GM12878 (cell line): ENCODE results near the gene TMEM151A. TPM values are rescaled to one million over a fixed set of nuclear protein-coding genes. Genes with fewer than 3 reads are reported as not detected.

ENCODE experiments used
- BACH1 ChIP-seq: fragments of 450-650 bp; IDR thresholded peaks from 2 replicates; pipeline ENCODE4 v1.6.1; 2017; ENCODE audit warnings: mild to moderate bottlenecking, borderline replicate concordance
- CHD1 ChIP-seq: IDR thresholded peaks from 2 replicates; pipeline ENCODE4 v1.6.1; 2012; ENCODE audit warnings: low read depth, low read length, improper control_type of control experiment
- EP300 ChIP-seq, 2 experiments: fragments of 150-350 bp in 1 of 2; IDR thresholded peaks; 2 replicates each; pipeline ENCODE4 v1.6.1; 2011 to 2012; ENCODE audit warnings: low read depth in 2 of 2, low read length in 2 of 2, borderline replicate concordance in 1 of 2, improper control_type of control experiment in 1 of 2, inconsistent platforms in 1 of 2; ENCODE audit not compliant: control insufficient read depth in 1 of 2
- GABPA ChIP-seq: IDR thresholded peaks from 2 replicates; pipeline ENCODE4 v1.6.1; 2014; ENCODE audit warnings: antibody characterized with exemption, low read depth, mild to moderate bottlenecking, inconsistent platforms
- HCFC1 ChIP-seq: fragments of 150-350 bp; IDR thresholded peaks from 2 replicates; pipeline ENCODE4 v1.6.1; 2014; ENCODE audit warnings: low read length
- IKZF2 ChIP-seq, 2 experiments: fragments of 450-650 bp; IDR thresholded peaks; 2 replicates each; pipeline ENCODE4 v1.6.1; 2017; ENCODE audit warnings: mild to moderate bottlenecking in 2 of 2, moderate library complexity in 2 of 2
- MXI1 ChIP-seq: fragments of 150-350 bp; IDR thresholded peaks from 2 replicates; pipeline ENCODE4 v1.6.1; 2011; ENCODE audit warnings: low read depth, mild to moderate bottlenecking, inconsistent platforms, low read length, improper control_type of control experiment
- NBN ChIP-seq: fragments of 450-650 bp; IDR thresholded peaks from 2 replicates; pipeline ENCODE4 v1.6.1; 2016
- NR2F1 ChIP-seq: fragments of 450-650 bp; conservative IDR thresholded peaks from 2 replicates; pipeline ENCODE4 v1.6.1; 2017; ENCODE audit warnings: mild to moderate bottlenecking
- SIX5 ChIP-seq: IDR thresholded peaks from 2 replicates; pipeline ENCODE4 v1.6.1; 2011; ENCODE audit warnings: mild to moderate bottlenecking, low read depth, low read length, moderate library complexity; ENCODE audit not compliant: severe bottlenecking
- SPI1 ChIP-seq: IDR thresholded peaks from 2 replicates; pipeline ENCODE4 v1.6.1; 2011; ENCODE audit warnings: low read depth, mild to moderate bottlenecking, low read length, moderate library complexity, borderline replicate concordance; ENCODE audit not compliant: insufficient read depth
- SREBF2 ChIP-seq: IDR thresholded peaks from 2 replicates; pipeline ENCODE4 v1.6.1; 2012; ENCODE audit warnings: mild to moderate bottlenecking, low read length
- TARDBP ChIP-seq: IDR thresholded peaks from 2 replicates; pipeline ENCODE4 v1.6.1; 2016; ENCODE audit warnings: borderline replicate concordance
- TCF3 ChIP-seq: IDR thresholded peaks from 2 replicates; pipeline ENCODE4 v1.6.1; 2012; ENCODE audit warnings: low read depth, mild to moderate bottlenecking, low read length, borderline replicate concordance; ENCODE audit not compliant: insufficient read depth
- WRNIP1 ChIP-seq: IDR thresholded peaks from 2 replicates; pipeline ENCODE4 v1.6.1; 2011; ENCODE audit warnings: low read depth, low read length, improper control_type of control experiment, borderline replicate concordance
- polyA plus RNA-seq, 11 experiments: library from polyadenylated mRNA; depleted of rRNA in 4 of 11; unstranded in 6 of 11; stranded (reverse) in 5 of 11; fragments of >200 nt; fragmentation: Nextera tagmentation in 4 of 11; fragmentation: Illumina TruSeq in 1 of 11; extraction: Ambion mirVana in 4 of 11; extraction: Trizol in 1 of 11; gene quantifications; 1 replicate in 1 of 11; 2 replicates in 10 of 11; pipeline versions ENCODE4 v1.2.1 to v1.2.3, GENCODE V29; 2011 to 2016; ENCODE audit warnings: inconsistent platforms in 2 of 11, missing spikeins in 2 of 11, low read depth in 1 of 11
- total RNA-seq, 4 experiments: library from RNA; depleted of rRNA in 3 of 4; stranded (reverse); fragments of >200 nt in 3 of 4; fragmentation: Illumina TruSeq in 1 of 4; extraction: Trizol in 1 of 4; gene quantifications; 2 replicates each; pipeline versions ENCODE4 v1.2.1 to v1.2.3, GENCODE V29; 2013 to 2021
- TF ChIP-seq, protein P1 (sequence below): IDR thresholded peaks from 2 replicates; pipeline ENCODE4 v1.6.1; 2011; ENCODE audit warnings: borderline replicate concordance, low read depth, mild to moderate bottlenecking, moderate library complexity, mixed read lengths, low read length; ENCODE audit not compliant: insufficient read depth; ENCODE audit errors: extremely low read length
- TF ChIP-seq, protein P2 (sequence below): fragments of 450-650 bp; IDR thresholded peaks from 2 replicates; pipeline ENCODE4 v1.6.1; 2016; ENCODE audit warnings: mild to moderate bottlenecking
- TF ChIP-seq, protein P3 (sequence below): fragments of 150-350 bp; IDR thresholded peaks from 2 replicates; pipeline ENCODE4 v1.6.1; 2016; ENCODE audit warnings: low read depth, low read length
- TF ChIP-seq, protein P4 (sequence below): fragments of 450-650 bp; formaldehyde crosslinking; IDR thresholded peaks from 2 replicates; pipeline ENCODE4 v1.5.0; 2022; ENCODE audit warnings: mild to moderate bottlenecking, missing genetic modification characterization

Gene TMEM151A
- total and polyA plus RNA-seq, 10 of the 15 experiments (the other 5 are each of a cell fraction or from before 2014, with no cell fraction given): not detected

DNA sequence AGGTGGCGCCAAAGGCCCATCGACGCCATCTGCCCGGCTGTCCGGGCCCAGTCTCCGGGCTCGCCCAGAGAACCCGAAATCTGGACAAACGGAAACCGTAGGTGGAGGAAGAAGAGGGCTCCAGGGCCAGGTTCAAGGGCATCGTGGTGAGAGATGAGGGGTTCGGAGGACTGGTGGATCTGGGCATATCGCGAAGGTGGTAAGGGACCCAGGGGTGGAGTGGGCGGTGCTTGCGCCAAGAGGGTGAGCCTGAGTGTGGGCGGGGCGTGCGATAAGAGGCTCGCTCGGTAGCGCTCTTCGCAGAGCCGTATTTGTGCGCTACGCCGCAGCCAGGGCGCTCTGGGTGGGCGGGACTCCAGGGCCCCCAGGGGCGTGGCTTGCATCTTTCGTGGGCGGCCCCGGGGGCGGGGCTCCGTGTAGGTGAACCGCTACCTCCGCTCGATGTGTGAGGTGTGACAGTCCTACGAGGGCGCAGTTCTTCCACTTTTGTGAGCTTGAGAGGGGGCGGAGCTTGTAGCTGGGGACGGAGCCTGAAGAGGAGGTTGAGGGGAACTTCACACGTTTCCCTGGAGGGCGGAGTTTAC is 20.4 kb downstream of the TMEM151A start (continued):
- TF ChIP-seq EP300 (IDR thresholded peaks at IDR 0.05; ENCODE audit: borderline replicate concordance in 1 of 2, control insufficient read depth in 1 of 2, low read depth in 2 of 2, low read length in 2 of 2) (no peak), TCF3 (0 out of 2 replicates have a peak, but pooled peaks have one; percentile 14), BACH1 (0 out of 2 replicates have a peak, but pooled peaks have one; percentile 52), NBN (peak; percentile 96), IKZF2 (IDR thresholded peaks at IDR 0.05) (peak; percentile 15 to 49; a peak in 1 of 4 replicates), SPI1 (no peak), SREBF2 (no peak), WRNIP1 (no peak), GABPA (no peak), SIX5 (no peak), NR2F1 (peak; percentile 54; the same call in 1 of the 2 replicates), MXI1 (0 out of 2 replicates have a peak, but pooled peaks have one; percentile 46), CHD1 (no peak), HCFC1 (no peak), TARDBP (no peak)
- TF ChIP-seq, protein P1, sequence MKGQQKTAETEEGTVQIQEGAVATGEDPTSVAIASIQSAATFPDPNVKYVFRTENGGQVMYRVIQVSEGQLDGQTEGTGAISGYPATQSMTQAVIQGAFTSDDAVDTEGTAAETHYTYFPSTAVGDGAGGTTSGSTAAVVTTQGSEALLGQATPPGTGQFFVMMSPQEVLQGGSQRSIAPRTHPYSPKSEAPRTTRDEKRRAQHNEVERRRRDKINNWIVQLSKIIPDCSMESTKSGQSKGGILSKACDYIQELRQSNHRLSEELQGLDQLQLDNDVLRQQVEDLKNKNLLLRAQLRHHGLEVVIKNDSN: no peak
- TF ChIP-seq, protein P2, sequence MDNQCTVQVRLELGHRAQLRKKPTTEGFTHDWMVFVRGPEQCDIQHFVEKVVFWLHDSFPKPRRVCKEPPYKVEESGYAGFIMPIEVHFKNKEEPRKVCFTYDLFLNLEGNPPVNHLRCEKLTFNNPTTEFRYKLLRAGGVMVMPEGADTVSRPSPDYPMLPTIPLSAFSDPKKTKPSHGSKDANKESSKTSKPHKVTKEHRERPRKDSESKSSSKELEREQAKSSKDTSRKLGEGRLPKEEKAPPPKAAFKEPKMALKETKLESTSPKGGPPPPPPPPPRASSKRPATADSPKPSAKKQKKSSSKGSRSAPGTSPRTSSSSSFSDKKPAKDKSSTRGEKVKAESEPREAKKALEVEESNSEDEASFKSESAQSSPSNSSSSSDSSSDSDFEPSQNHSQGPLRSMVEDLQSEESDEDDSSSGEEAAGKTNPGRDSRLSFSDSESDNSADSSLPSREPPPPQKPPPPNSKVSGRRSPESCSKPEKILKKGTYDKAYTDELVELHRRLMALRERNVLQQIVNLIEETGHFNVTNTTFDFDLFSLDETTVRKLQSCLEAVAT: peak; percentile 73
- TF ChIP-seq, protein P3, sequence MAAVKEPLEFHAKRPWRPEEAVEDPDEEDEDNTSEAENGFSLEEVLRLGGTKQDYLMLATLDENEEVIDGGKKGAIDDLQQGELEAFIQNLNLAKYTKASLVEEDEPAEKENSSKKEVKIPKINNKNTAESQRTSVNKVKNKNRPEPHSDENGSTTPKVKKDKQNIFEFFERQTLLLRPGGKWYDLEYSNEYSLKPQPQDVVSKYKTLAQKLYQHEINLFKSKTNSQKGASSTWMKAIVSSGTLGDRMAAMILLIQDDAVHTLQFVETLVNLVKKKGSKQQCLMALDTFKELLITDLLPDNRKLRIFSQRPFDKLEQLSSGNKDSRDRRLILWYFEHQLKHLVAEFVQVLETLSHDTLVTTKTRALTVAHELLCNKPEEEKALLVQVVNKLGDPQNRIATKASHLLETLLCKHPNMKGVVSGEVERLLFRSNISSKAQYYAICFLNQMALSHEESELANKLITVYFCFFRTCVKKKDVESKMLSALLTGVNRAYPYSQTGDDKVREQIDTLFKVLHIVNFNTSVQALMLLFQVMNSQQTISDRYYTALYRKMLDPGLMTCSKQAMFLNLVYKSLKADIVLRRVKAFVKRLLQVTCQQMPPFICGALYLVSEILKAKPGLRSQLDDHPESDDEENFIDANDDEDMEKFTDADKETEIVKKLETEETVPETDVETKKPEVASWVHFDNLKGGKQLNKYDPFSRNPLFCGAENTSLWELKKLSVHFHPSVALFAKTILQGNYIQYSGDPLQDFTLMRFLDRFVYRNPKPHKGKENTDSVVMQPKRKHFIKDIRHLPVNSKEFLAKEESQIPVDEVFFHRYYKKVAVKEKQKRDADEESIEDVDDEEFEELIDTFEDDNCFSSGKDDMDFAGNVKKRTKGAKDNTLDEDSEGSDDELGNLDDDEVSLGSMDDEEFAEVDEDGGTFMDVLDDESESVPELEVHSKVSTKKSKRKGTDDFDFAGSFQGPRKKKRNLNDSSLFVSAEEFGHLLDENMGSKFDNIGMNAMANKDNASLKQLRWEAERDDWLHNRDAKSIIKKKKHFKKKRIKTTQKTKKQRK: no peak
- TF ChIP-seq, protein P4, sequence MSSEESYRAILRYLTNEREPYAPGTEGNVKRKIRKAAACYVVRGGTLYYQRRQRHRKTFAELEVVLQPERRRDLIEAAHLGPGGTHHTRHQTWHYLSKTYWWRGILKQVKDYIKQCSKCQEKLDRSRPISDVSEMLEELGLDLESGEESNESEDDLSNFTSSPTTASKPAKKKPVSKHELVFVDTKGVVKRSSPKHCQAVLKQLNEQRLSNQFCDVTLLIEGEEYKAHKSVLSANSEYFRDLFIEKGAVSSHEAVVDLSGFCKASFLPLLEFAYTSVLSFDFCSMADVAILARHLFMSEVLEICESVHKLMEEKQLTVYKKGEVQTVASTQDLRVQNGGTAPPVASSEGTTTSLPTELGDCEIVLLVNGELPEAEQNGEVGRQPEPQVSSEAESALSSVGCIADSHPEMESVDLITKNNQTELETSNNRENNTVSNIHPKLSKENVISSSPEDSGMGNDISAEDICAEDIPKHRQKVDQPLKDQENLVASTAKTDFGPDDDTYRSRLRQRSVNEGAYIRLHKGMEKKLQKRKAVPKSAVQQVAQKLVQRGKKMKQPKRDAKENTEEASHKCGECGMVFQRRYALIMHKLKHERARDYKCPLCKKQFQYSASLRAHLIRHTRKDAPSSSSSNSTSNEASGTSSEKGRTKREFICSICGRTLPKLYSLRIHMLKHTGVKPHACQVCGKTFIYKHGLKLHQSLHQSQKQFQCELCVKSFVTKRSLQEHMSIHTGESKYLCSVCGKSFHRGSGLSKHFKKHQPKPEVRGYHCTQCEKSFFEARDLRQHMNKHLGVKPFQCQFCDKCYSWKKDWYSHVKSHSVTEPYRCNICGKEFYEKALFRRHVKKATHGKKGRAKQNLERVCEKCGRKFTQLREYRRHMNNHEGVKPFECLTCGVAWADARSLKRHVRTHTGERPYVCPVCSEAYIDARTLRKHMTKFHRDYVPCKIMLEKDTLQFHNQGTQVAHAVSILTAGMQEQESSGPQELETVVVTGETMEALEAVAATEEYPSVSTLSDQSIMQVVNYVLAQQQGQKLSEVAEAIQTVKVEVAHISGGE (CRISPR knock-in tag): no peak
